PC-9 (cell line): ENCODE measurements around the gene OR2AT4. TPM values are rescaled to one million over a fixed set of nuclear protein-coding genes. Genes with fewer than 3 reads are reported as not detected.

Experiments
- BruUV-seq: library from RNA; stranded (reverse); fragments of 400-500 nt; replicated peaks from 2 replicates; lab custom pipeline; 2021; lab: Mats Ljungman, UMichigan
- CTCF ChIA-PET: fragments of 300-600 bp; sonication (Branson Sonifier 250); formaldehyde crosslinking; loops from one replicate; lab custom pipeline; 2022; ENCODE audit warnings: antibody characterized with exemption; lab: Charles Lee
- POLR2A ChIA-PET: fragments of 300-600 bp; sonication (Branson Sonifier 250); formaldehyde crosslinking; loops from one replicate; lab custom pipeline; 2022; ENCODE audit warnings: antibody characterized with exemption; ENCODE audit not compliant: unreplicated experiment; lab: Charles Lee
- DNase-seq, 2 experiments: peaks; one replicate each; pipeline versions ENCODE4 v3.0.0 to v3.0.0-alpha.2; 2015 to 2022; ENCODE audit warnings: mixed read lengths in 1 of 2
- H2AFZ ChIP-seq: fragments of 200-600 bp; sonication (generic); 2 replicates; pipeline ENCODE4 v1.8.1; 2017; ENCODE audit warnings: antibody characterized with exemption
- H3F3A ChIP-seq: fragments of 200-600 bp; sonication (generic); 2 replicates; pipeline ENCODE4 v1.8.1; 2017; ENCODE audit warnings: antibody characterized with exemption, mild to moderate bottlenecking, low read depth; ENCODE audit not compliant: insufficient read depth
- H3K27ac ChIP-seq: fragments of 200-600 bp; sonication (generic); 2 replicates; pipeline ENCODE4 v1.6.1; 2016; ENCODE audit warnings: mixed run types
- H3K27me3 ChIP-seq: fragments of 200-600 bp; sonication (generic); 2 replicates; pipeline ENCODE4 v1.6.1; 2016; ENCODE audit warnings: low read depth, mixed run types; ENCODE audit not compliant: insufficient read depth
- H3K36me3 ChIP-seq: fragments of 200-600 bp; sonication (generic); 2 replicates; pipeline ENCODE4 v1.6.1; 2016; ENCODE audit warnings: low read depth, mixed run types
- H3K4me1 ChIP-seq: fragments of 200-600 bp; sonication (generic); replicated peaks from 2 replicates; pipeline ENCODE4 v1.6.1; 2016; ENCODE audit warnings: mixed run types; ENCODE audit not compliant: insufficient read depth
- H3K4me2 ChIP-seq: fragments of 200-600 bp; sonication (generic); 2 replicates; pipeline ENCODE4 v1.6.1; 2017; ENCODE audit warnings: mixed run types
- H3K4me3 ChIP-seq: fragments of 200-600 bp; sonication (generic); 2 replicates; pipeline ENCODE4 v1.6.1; 2016; ENCODE audit warnings: mixed run types
- H3K79me2 ChIP-seq: fragments of 200-600 bp; sonication (generic); 2 replicates; pipeline ENCODE4 v1.6.1; 2017; ENCODE audit warnings: low read depth, mixed run types
- H3K9me2 ChIP-seq: fragments of 200-600 bp; sonication (generic); 2 replicates; pipeline ENCODE4 v1.8.1; 2017; ENCODE audit warnings: mild to moderate bottlenecking; ENCODE audit not compliant: insufficient read depth
- H3K9me3 ChIP-seq: fragments of 200-600 bp; sonication (generic); 2 replicates; pipeline ENCODE4 v1.8.1; 2016; ENCODE audit warnings: low read depth; ENCODE audit not compliant: insufficient read depth
- H4K20me1 ChIP-seq: fragments of 200-600 bp; sonication (generic); 2 replicates; pipeline ENCODE4 v1.8.1; 2017; ENCODE audit not compliant: insufficient read depth
- CTCF ChIP-seq: fragments of 200-600 bp; sonication (generic); conservative IDR thresholded peaks from 2 replicates; pipeline ENCODE4 v1.6.1; 2017; ENCODE audit warnings: mixed run types, antibody characterized with exemption, mild to moderate bottlenecking, moderate library complexity
- EZH2 ChIP-seq: fragments of 200-600 bp; sonication (generic); IDR thresholded peaks from 2 replicates; pipeline ENCODE4 v1.8.0; 2017; ENCODE audit warnings: antibody characterized with exemption, low read depth
- intact Hi-C: fragments of 100-400 bp; cut with micrococcal nuclease; formaldehyde crosslinking; loops from one replicate; pipeline ENCODE4 v1.10.0; 2022; ENCODE audit not compliant: unreplicated experiment
- total RNA-seq: library from RNA; stranded (reverse); gene quantifications from 2 replicates; pipeline ENCODE4 v1.2.3, GENCODE V29; 2021

Gene OR2AT4
- total RNA-seq, 1 experiment from 2014 or later: 0.11 TPM

GRCh38 chr11:75135021-75135650, 38.5 kb upstream of the OR2AT4 start:
- no peaks in the 10 kb centered on the region for H3K36me3 ChIP-seq
- no peak overlapping the region for H2AFZ ChIP-seq
- no peak overlapping the region for H3K4me3 ChIP-seq
- no peaks in the 10 kb centered on the region for H3K9me3 ChIP-seq
- H3K79me2 ChIP-seq: no peaks in the 10 kb centered on the region
- ChIA-PET CTCF (no interaction called here), POLR2A (interaction anchor here (0.6 kb wide), 1 partner anchor 19 kb away, joined by 3 read pairs; no protein-coding TSS in a partner anchor)
- intact Hi-C loops: no loop called here
- H3K27me3 ChIP-seq: peaks cover 87% of the 10 kb centered on the region
- no peaks in the 10 kb centered on the region for H3K9me2 ChIP-seq
- no peaks in the 10 kb centered on the region for H3F3A ChIP-seq
- no TSS peak for BruUV-seq
- H4K20me1 ChIP-seq: no peaks in the 10 kb centered on the region
- TF ChIP-seq EZH2 (no peak), CTCF (no peak)
- no peak for DNase-seq
- no peak overlapping the region for H3K27ac ChIP-seq
- H3K4me1 ChIP-seq: no peaks in the 10 kb centered on the region
- H3K4me2 ChIP-seq: no peak overlapping the region

- no peak for DNase-seq
- TF ChIP-seq CTCF: no peak
- TF ChIP-seq EZH2: no peak
- intact Hi-C loops: no loop called here
- Histone ChIP-seq H3K4me3 (no peak overlapping the region), H3K27me3 (peaks cover 91% of the 10 kb centered on the region), H3K27ac (no peak overlapping the region), H3K9me2 (no peaks in the 10 kb centered on the region), H3K4me1 (no peaks in the 10 kb centered on the region), H3K9me3 (no peaks in the 10 kb centered on the region), H3K4me2 (no peak overlapping the region), H4K20me1 (no peaks in the 10 kb centered on the region), H3F3A (no peaks in the 10 kb centered on the region), H3K36me3 (no peaks in the 10 kb centered on the region), H2AFZ (no peak overlapping the region), H3K79me2 (no peaks in the 10 kb centered on the region)
- ChIA-PET CTCF (interaction anchor here (1.5 kb wide), 1 partner anchor 7 kb away, joined by 4 read pairs; no protein-coding TSS in a partner anchor), POLR2A (no interaction called here)
- BruUV-seq: no TSS peak
Observed at GRCh38 chr11:75133976-75134375, 37.3 kb upstream of the OR2AT4 start.

- no peak for TF ChIP-seq CTCF
- TF ChIP-seq EZH2: no peak
- ChIA-PET POLR2A (no interaction called here), CTCF (no interaction called here)
- Histone ChIP-seq H3K4me3 (no peak overlapping the region), H3K9me2 (no peaks in the 10 kb centered on the region), H3K79me2 (no peaks in the 10 kb centered on the region), H3K4me2 (no peak overlapping the region), H2AFZ (no peak overlapping the region), H4K20me1 (no peaks in the 10 kb centered on the region), H3K27me3 (peaks cover 88% of the 10 kb centered on the region), H3K4me1 (no peaks in the 10 kb centered on the region), H3K36me3 (no peaks in the 10 kb centered on the region), H3F3A (no peaks in the 10 kb centered on the region), H3K9me3 (no peaks in the 10 kb centered on the region), H3K27ac (no peak overlapping the region)
- BruUV-seq: no TSS peak
- DNase-seq: no peak
- intact Hi-C loops: no loop called here
Observed at GRCh38 chr11:75132080-75132479, 35.4 kb upstream of the OR2AT4 start.
